Measurements from ENCODE around the gene METTL17. TPM values are rescaled to one million over a fixed set of nuclear protein-coding genes. Genes with fewer than 3 reads are reported as not detected.

METTL17 gene
- total RNA-seq, 1 experiment from 2014 or later = 95.4 TPM

- TF ChIP-seq EZH2 (IDR thresholded peaks at IDR 0.05; ENCODE audit: borderline replicate concordance, low read depth, low read length, poor library complexity, severe bottlenecking) = no peak
- TF ChIP-seq, protein P1, sequence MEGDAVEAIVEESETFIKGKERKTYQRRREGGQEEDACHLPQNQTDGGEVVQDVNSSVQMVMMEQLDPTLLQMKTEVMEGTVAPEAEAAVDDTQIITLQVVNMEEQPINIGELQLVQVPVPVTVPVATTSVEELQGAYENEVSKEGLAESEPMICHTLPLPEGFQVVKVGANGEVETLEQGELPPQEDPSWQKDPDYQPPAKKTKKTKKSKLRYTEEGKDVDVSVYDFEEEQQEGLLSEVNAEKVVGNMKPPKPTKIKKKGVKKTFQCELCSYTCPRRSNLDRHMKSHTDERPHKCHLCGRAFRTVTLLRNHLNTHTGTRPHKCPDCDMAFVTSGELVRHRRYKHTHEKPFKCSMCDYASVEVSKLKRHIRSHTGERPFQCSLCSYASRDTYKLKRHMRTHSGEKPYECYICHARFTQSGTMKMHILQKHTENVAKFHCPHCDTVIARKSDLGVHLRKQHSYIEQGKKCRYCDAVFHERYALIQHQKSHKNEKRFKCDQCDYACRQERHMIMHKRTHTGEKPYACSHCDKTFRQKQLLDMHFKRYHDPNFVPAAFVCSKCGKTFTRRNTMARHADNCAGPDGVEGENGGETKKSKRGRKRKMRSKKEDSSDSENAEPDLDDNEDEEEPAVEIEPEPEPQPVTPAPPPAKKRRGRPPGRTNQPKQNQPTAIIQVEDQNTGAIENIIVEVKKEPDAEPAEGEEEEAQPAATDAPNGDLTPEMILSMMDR (conservative IDR thresholded peaks at IDR 0.05; ENCODE audit: low read depth, low read length) = no peak
- TSS peak; percentile 93 for BruUV-seq (replicated peaks)
- CTCF ChIA-PET = no interaction called here
- POLR2A ChIA-PET (ENCODE audit: low non-redundant PET) = no interaction called here
- intact Hi-C loops (cut with micrococcal nuclease; ENCODE audit: unreplicated experiment) = no loop called here
- DNase-seq (ENCODE audit: low spot score) = no peak
- Histone ChIP-seq H3K36me3 (ENCODE audit: insufficient read depth, low read length, poor library complexity, severe bottlenecking) (peaks cover 27% of the 10 kb centered on the region), H3K9me3 (ENCODE audit: low read depth, low read length, poor library complexity, severe bottlenecking) (no peaks in the 10 kb centered on the region), H3K27ac (ENCODE audit: low read depth, low read length, poor library complexity, severe bottlenecking) (peak overlapping the region; percentile 71), H3K4me3 (ENCODE audit: low read depth, low read length, poor library complexity, severe bottlenecking) (peak overlapping the region; percentile 11), H3K4me1 (ENCODE audit: insufficient read depth, low read length, poor library complexity, severe bottlenecking) (peaks cover 20% of the 10 kb centered on the region), H3K27me3 (replicated peaks; ENCODE audit: insufficient read depth, low read depth, low read length, poor library complexity) (no peaks in the 10 kb centered on the region)
Measured at GRCh38 chr14:20988717-20989470, 886 bp upstream of the METTL17 start.

DNA sequence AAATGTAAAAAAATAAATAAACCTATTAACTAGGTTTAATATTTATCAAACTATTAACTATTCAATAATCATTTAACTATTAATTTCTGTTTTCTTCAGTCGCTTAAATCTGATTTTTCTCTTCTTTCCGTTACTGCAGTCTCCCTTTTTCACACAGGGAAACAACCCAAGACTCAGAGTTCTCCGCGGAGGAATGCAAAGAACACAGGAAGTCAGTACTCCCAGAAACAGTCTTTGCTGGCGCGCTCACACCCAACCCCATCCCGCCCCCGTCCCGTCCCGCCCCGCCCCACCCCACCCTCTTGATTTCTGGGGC lies 351 bp upstream of the METTL17 start:
- H3K36me3 ChIP-seq (ENCODE audit: insufficient read depth, low read length, poor library complexity, severe bottlenecking) = peaks cover 33% of the 10 kb centered on the region
- H3K27me3 ChIP-seq (replicated peaks; ENCODE audit: insufficient read depth, low read depth, low read length, poor library complexity) = no peaks in the 10 kb centered on the region
- H3K9me3 ChIP-seq (ENCODE audit: low read depth, low read length, poor library complexity, severe bottlenecking) = no peaks in the 10 kb centered on the region
- no peak for DNase-seq (ENCODE audit: low spot score)
- TF ChIP-seq, protein P1 (conservative IDR thresholded peaks at IDR 0.05; ENCODE audit: low read depth, low read length) = no peak
- no peak for TF ChIP-seq EZH2 (IDR thresholded peaks at IDR 0.05; ENCODE audit: borderline replicate concordance, low read depth, low read length, poor library complexity, severe bottlenecking)
- BruUV-seq (replicated peaks) = no TSS peak
- ChIA-PET POLR2A (ENCODE audit: low non-redundant PET) (no interaction called here), CTCF (no interaction called here)
- intact Hi-C loops (cut with micrococcal nuclease; ENCODE audit: unreplicated experiment) = no loop called here
- peaks cover 20% of the 10 kb centered on the region for H3K4me1 ChIP-seq (ENCODE audit: insufficient read depth, low read length, poor library complexity, severe bottlenecking)
- peak overlapping the region; percentile 71 for H3K27ac ChIP-seq (ENCODE audit: low read depth, low read length, poor library complexity, severe bottlenecking)
- peak overlapping the region; percentile 87 for H3K4me3 ChIP-seq (ENCODE audit: low read depth, low read length, poor library complexity, severe bottlenecking)

GRCh38 chr14:20996521-20996920 lies 6.7 kb downstream of the METTL17 start:
- DNase-seq (ENCODE audit: low spot score) = no peak
- no peak overlapping the region for H3K27ac ChIP-seq (ENCODE audit: low read depth, low read length, poor library complexity, severe bottlenecking)
- BruUV-seq (replicated peaks) = no TSS peak
- CTCF ChIA-PET = interaction anchor here (1.5 kb wide), 1 partner anchor 18 kb away, joined by 4 read pairs; no protein-coding TSS in a partner anchor
- no peaks in the 10 kb centered on the region for H3K9me3 ChIP-seq (ENCODE audit: low read depth, low read length, poor library complexity, severe bottlenecking)
- POLR2A ChIA-PET (ENCODE audit: low non-redundant PET) = no interaction called here
- H3K36me3 ChIP-seq (ENCODE audit: insufficient read depth, low read length, poor library complexity, severe bottlenecking) = peaks cover 56% of the 10 kb centered on the region
- TF ChIP-seq, protein P1 (conservative IDR thresholded peaks at IDR 0.05; ENCODE audit: low read depth, low read length) = no peak
- TF ChIP-seq EZH2 (IDR thresholded peaks at IDR 0.05; ENCODE audit: borderline replicate concordance, low read depth, low read length, poor library complexity, severe bottlenecking) = no peak
- H3K4me1 ChIP-seq (ENCODE audit: insufficient read depth, low read length, poor library complexity, severe bottlenecking) = peaks cover 8% of the 10 kb centered on the region
- H3K27me3 ChIP-seq (replicated peaks; ENCODE audit: insufficient read depth, low read depth, low read length, poor library complexity) = no peaks in the 10 kb centered on the region
- H3K4me3 ChIP-seq (ENCODE audit: low read depth, low read length, poor library complexity, severe bottlenecking) = no peak overlapping the region
- intact Hi-C loops (cut with micrococcal nuclease; ENCODE audit: unreplicated experiment) = no loop called here
